Measurements from ENCODE around the gene GRIK3. TPM values are rescaled to one million over a fixed set of nuclear protein-coding genes. Genes with fewer than 3 reads are reported as not detected.

GRIK3 gene
- total and polyA plus RNA-seq, 7 experiments from 2014 or later, result not detected

GRCh38 chr1:36977731-36978406 is 56.4 kb downstream of the GRIK3 start:
- H3K4me1 ChIP-seq (ENCODE audit: control insufficient read depth in 2 of 2, insufficient read depth in 2 of 2, low read length in 2 of 2), result no peaks in the 10 kb centered on the region
- no peak for ATAC-seq
- DNase-seq, result no peak
- H3K27me3 ChIP-seq (ENCODE audit: control insufficient read depth in 2 of 2, insufficient read depth in 2 of 2, low read length in 2 of 2), result no peaks in the 10 kb centered on the region
- H3K36me3 ChIP-seq (ENCODE audit: control insufficient read depth in 2 of 3, insufficient read depth in 3 of 3, low read length in 3 of 3), result no peaks in the 10 kb centered on the region
- H3K27me3 Mint-ChIP-seq, result peaks cover 0 to 40% (median 21%) of the 10 kb centered on the region in 5 donors
- POLR2A ChIA-PET, result no interaction called here
- peaks cover 0 to 4% (median 0%) of the 10 kb centered on the region in 3 experiments for H3K9me3 ChIP-seq (ENCODE audit: control insufficient read depth in 2 of 3, low read length in 3 of 3)
- H3K4me1 Mint-ChIP-seq, result no peaks in the 10 kb centered on the region
- no peak overlapping the region for H3K27ac Mint-ChIP-seq
- intact Hi-C loops (cut with micrococcal nuclease), result no loop called here
- CTCF ChIA-PET, result no interaction called here
- H3K4me3 Mint-ChIP-seq, result no peak overlapping the region
- H3K27ac ChIP-seq (ENCODE audit: low read depth, low read length), result no peak overlapping the region
- no peak overlapping the region for H3K4me3 ChIP-seq (ENCODE audit: low read length)
- peaks cover 0 to 11% (median 2%) of the 10 kb centered on the region in 11 donors for H3K9me3 Mint-ChIP-seq
- H3K36me3 Mint-ChIP-seq, result peaks cover 0 to 3% (median 0%) of the 10 kb centered on the region in 5 donors

DNA sequence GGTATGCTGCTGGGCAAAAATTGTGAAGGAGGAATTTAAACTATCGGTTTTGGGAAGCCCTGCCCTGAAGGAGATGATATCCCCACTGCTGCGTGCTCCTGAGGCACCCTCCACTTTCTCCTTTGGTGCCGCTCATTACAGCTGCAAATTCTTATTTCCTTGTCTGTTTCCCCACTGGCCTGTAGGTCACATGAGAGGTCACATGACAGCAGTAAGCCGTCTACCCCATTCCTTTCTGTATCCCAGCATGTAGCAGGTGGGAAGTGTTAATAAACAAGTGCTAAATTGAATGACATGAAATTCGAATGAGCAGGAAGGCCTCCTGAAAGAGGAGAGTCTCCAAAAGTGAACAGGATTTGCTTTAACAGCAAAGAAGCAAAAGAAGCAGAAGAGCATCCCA is 58.7 kb downstream of the GRIK3 start:
- Mint-ChIP-seq H3K27me3 (peaks cover 0 to 40% (median 19%) of the 10 kb centered on the region in 5 donors), H3K4me3 (no peak overlapping the region), H3K9me3 (peaks cover 0 to 11% (median 2%) of the 10 kb centered on the region in 11 donors), H3K36me3 (peaks cover 0 to 3% (median 0%) of the 10 kb centered on the region in 5 donors), H3K4me1 (no peaks in the 10 kb centered on the region), H3K27ac (no peak overlapping the region)
- Histone ChIP-seq H3K9me3 (ENCODE audit: control insufficient read depth in 2 of 3, low read length in 3 of 3) (peaks cover 0 to 4% (median 0%) of the 10 kb centered on the region in 3 experiments), H3K27ac (ENCODE audit: low read depth, low read length) (no peak overlapping the region), H3K4me3 (ENCODE audit: low read length) (no peak overlapping the region), H3K36me3 (ENCODE audit: control insufficient read depth in 2 of 3, insufficient read depth in 3 of 3, low read length in 3 of 3) (no peaks in the 10 kb centered on the region), H3K27me3 (ENCODE audit: control insufficient read depth in 2 of 2, insufficient read depth in 2 of 2, low read length in 2 of 2) (no peaks in the 10 kb centered on the region), H3K4me1 (ENCODE audit: control insufficient read depth in 2 of 2, insufficient read depth in 2 of 2, low read length in 2 of 2) (no peaks in the 10 kb centered on the region)
- POLR2A ChIA-PET, result no interaction called here
- no peak for ATAC-seq
- intact Hi-C loops (cut with micrococcal nuclease), result no loop called here
- CTCF ChIA-PET, result no interaction called here
- DNase-seq, result no peak

DNA sequence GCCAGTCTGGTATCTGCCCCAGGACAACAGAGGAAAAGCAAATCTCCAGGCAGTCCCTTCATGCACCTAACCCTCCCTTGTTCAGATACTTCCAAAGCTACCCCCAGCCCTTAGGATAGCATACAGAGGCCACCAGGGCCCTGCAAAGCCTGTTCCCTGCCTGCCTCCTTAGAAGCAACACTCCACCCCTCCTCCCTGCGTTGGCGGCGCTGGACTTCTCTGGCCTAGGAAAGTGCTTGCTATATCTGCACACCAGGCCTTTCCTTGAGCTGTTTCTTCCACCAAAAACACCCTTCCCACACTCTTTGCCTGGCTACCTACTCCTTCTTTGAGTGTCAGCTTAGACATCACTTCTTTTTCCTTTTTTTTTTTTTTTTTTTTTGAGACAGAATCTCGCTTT is 61.3 kb downstream of the GRIK3 start:
- H3K27me3 ChIP-seq (ENCODE audit: control insufficient read depth in 2 of 2, insufficient read depth in 2 of 2, low read length in 2 of 2), result no peaks in the 10 kb centered on the region
- H3K27ac ChIP-seq (ENCODE audit: low read depth, low read length), result no peak overlapping the region
- no peak overlapping the region for H3K4me3 ChIP-seq (ENCODE audit: low read length)
- H3K4me1 ChIP-seq (ENCODE audit: control insufficient read depth in 2 of 2, insufficient read depth in 2 of 2, low read length in 2 of 2), result no peaks in the 10 kb centered on the region
- intact Hi-C loops (cut with micrococcal nuclease), result no loop called here
- Mint-ChIP-seq H3K9me3 (peaks cover 0 to 6% (median 0%) of the 10 kb centered on the region in 11 donors), H3K36me3 (peaks cover 0 to 3% (median 0%) of the 10 kb centered on the region in 5 donors), H3K4me3 (no peak overlapping the region), H3K27me3 (peaks cover 0 to 31% (median 15%) of the 10 kb centered on the region in 5 donors), H3K27ac (no peak overlapping the region), H3K4me1 (no peaks in the 10 kb centered on the region)
- CTCF ChIA-PET, result no interaction called here
- DNase-seq, result no peak
- POLR2A ChIA-PET, result no interaction called here
- no peaks in the 10 kb centered on the region for H3K36me3 ChIP-seq (ENCODE audit: control insufficient read depth in 2 of 3, insufficient read depth in 3 of 3, low read length in 3 of 3)
- peaks cover 0 to under 1% (median 0%) of the 10 kb centered on the region in 3 experiments for H3K9me3 ChIP-seq (ENCODE audit: control insufficient read depth in 2 of 3, low read length in 3 of 3)
- ATAC-seq, result no peak

DNA sequence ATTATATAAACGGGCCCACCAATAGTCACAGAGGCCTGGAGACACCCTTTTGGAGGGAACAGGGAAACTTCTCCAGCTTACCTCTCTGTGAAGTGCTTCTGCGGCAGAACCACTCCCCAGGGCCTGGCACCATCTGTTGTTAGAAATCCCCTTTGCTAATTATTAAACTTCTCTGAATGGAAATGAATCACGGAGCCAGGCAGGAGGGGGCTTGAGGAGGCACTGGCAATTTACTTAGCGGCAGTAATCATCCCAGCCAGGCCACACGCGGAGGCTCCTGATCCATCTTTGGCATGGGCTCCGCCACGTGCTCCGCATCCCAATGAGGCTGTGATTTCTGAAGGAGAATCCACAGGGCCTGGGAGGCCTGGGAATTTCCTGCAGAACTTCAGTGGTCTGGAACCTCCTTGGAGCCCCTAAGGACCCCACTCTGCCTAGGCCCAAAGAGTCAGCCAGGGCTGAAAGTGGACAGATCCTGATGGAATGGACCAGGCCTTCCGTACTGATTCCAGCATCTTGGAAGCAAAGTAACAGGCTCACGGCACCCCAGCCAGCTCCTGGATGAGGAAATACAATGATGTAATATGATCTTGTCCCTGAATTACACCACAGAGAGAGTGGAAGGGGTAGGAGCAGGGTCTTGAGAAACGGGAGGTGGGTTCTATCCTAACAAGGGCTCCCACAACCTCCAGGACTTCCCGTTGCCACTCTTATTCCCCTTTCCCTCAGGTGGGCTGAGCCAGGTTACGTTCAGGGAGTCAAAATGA is 62.3 kb downstream of the GRIK3 start:
- no peak for ATAC-seq
- intact Hi-C loops (cut with micrococcal nuclease), result no loop called here
- CTCF ChIA-PET, result no interaction called here

DNA sequence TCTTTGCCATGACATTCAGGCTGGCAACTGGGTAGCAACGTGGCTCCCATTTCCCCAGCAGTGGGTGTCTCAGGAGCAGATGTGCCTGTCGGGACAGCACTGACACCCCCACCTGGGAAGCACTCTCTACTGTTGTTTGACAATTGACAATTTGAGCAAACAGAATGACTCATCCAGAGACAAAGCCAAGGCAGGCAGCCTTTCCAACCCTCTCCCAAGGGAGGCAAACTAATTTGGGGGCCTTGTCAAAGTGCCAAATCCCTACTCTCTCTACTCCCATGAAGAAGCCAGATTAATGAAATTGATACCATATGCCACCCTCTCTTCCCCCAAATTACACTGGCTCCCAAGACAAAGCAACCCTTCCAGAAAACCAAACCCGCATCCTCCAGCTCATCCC is 65.6 kb downstream of the GRIK3 start:
- H3K9me3 Mint-ChIP-seq, result peaks cover 0 to 3% (median 0%) of the 10 kb centered on the region in 11 donors
- H3K27ac Mint-ChIP-seq, result no peak overlapping the region
- DNase-seq, result no peak
- H3K27me3 Mint-ChIP-seq, result peaks cover 0 to 12% (median 5%) of the 10 kb centered on the region in 5 donors
- H3K4me1 Mint-ChIP-seq, result no peaks in the 10 kb centered on the region
- CTCF ChIA-PET, result interaction anchor here (0.8 kb wide), 1 partner anchor 107 kb away, joined by 3 read pairs; no protein-coding TSS in a partner anchor
- intact Hi-C loops (cut with micrococcal nuclease), result no loop called here
- POLR2A ChIA-PET, result no interaction called here
- H3K9me3 ChIP-seq (ENCODE audit: control insufficient read depth in 2 of 3, low read length in 3 of 3), result no peaks in the 10 kb centered on the region
- no peaks in the 10 kb centered on the region for H3K36me3 ChIP-seq (ENCODE audit: control insufficient read depth in 2 of 3, insufficient read depth in 3 of 3, low read length in 3 of 3)
- H3K4me3 Mint-ChIP-seq, result no peak overlapping the region
- ATAC-seq, result no peak
- H3K36me3 Mint-ChIP-seq, result no peaks in the 10 kb centered on the region
- no peaks in the 10 kb centered on the region for H3K4me1 ChIP-seq (ENCODE audit: control insufficient read depth in 2 of 2, insufficient read depth in 2 of 2, low read length in 2 of 2)
- no peaks in the 10 kb centered on the region for H3K27me3 ChIP-seq (ENCODE audit: control insufficient read depth in 2 of 2, insufficient read depth in 2 of 2, low read length in 2 of 2)
- no peak overlapping the region for H3K27ac ChIP-seq (ENCODE audit: low read depth, low read length)
- no peak overlapping the region for H3K4me3 ChIP-seq (ENCODE audit: low read length)

More for the DNA sequence above, 62.3 kb downstream of the GRIK3 start:
- no peaks in the 10 kb centered on the region for H3K4me1 ChIP-seq (ENCODE audit: control insufficient read depth in 2 of 2, insufficient read depth in 2 of 2, low read length in 2 of 2)
- H3K4me3 ChIP-seq (ENCODE audit: low read length), result no peak overlapping the region
- no peak for DNase-seq
- H3K9me3 ChIP-seq (ENCODE audit: control insufficient read depth in 2 of 3, low read length in 3 of 3), result no peaks in the 10 kb centered on the region
- Mint-ChIP-seq H3K36me3 (no peaks in the 10 kb centered on the region), H3K27ac (no peak overlapping the region), H3K9me3 (peaks cover 0 to 4% (median 0%) of the 10 kb centered on the region in 11 donors), H3K4me1 (no peaks in the 10 kb centered on the region), H3K4me3 (no peak overlapping the region), H3K27me3 (peaks cover 0 to 25% (median 11%) of the 10 kb centered on the region in 5 donors)
- H3K27ac ChIP-seq (ENCODE audit: low read depth, low read length), result no peak overlapping the region
- POLR2A ChIA-PET, result no interaction called here
- no peaks in the 10 kb centered on the region for H3K27me3 ChIP-seq (ENCODE audit: control insufficient read depth in 2 of 2, insufficient read depth in 2 of 2, low read length in 2 of 2)
- no peaks in the 10 kb centered on the region for H3K36me3 ChIP-seq (ENCODE audit: control insufficient read depth in 2 of 3, insufficient read depth in 3 of 3, low read length in 3 of 3)

DNA sequence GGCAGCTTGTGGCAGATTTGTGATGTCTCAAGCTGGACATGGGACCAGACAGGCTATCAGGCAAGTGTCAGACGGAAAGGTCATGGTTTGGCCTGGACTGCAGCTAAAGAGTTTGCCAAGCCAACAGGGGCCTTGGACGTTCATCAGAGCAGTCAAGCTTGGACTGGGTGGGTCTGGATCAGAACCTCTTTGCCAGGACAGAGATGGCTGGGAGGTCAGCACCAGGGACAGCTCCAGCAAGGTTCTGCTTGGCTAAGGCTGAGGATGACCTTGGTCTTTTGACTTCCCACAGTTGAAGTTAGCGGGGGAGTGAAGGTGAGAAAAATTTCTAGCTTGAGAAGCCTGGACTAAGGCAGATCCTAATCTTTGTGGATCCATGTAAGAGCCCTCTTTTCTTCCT is 68.1 kb downstream of the GRIK3 start:
- no peak for DNase-seq
- Histone ChIP-seq H3K36me3 (ENCODE audit: control insufficient read depth in 2 of 3, insufficient read depth in 3 of 3, low read length in 3 of 3) (no peaks in the 10 kb centered on the region), H3K9me3 (ENCODE audit: control insufficient read depth in 2 of 3, low read length in 3 of 3) (no peaks in the 10 kb centered on the region), H3K27me3 (ENCODE audit: control insufficient read depth in 2 of 2, insufficient read depth in 2 of 2, low read length in 2 of 2) (no peaks in the 10 kb centered on the region), H3K4me3 (ENCODE audit: low read length) (no peak overlapping the region), H3K27ac (ENCODE audit: low read depth, low read length) (no peak overlapping the region), H3K4me1 (ENCODE audit: control insufficient read depth in 2 of 2, insufficient read depth in 2 of 2, low read length in 2 of 2) (no peaks in the 10 kb centered on the region)
- intact Hi-C loops (cut with micrococcal nuclease), result no loop called here
- no peak for ATAC-seq
- H3K27ac Mint-ChIP-seq, result no peak overlapping the region
- H3K36me3 Mint-ChIP-seq, result no peaks in the 10 kb centered on the region
- ChIA-PET POLR2A (no interaction called here), CTCF (no interaction called here)
- no peaks in the 10 kb centered on the region for H3K4me1 Mint-ChIP-seq
- no peak overlapping the region for H3K4me3 Mint-ChIP-seq
- H3K9me3 Mint-ChIP-seq, result peaks cover 0 to 3% (median 0%) of the 10 kb centered on the region in 11 donors
- H3K27me3 Mint-ChIP-seq, result peaks cover 0 to 29% (median 16%) of the 10 kb centered on the region in 5 donors

All from naive thymus-derived CD4-positive, alpha-beta T cell (primary cell).